ENCODE measurements around the gene FGGY.

- TF ChIP-seq ZNF274 (IDR thresholded peaks at IDR 0.05; ENCODE audit: low read depth, low read length) (no peak), YY1 (IDR thresholded peaks at IDR 0.05; ENCODE audit: insufficient read depth, insufficient read length) (no peak), SUZ12 (IDR thresholded peaks at IDR 0.05; ENCODE audit: extremely low read depth, insufficient read depth, insufficient read length) (no peak)
Measured at GRCh38 chr1:59605761-59606160, 308.9 kb downstream of the FGGY start.

All from NT2/D1 (cell line).